GM18867 (cell line): ENCODE data around the gene MCMBP.
A peak's percentile ranks its signal among the peaks of the same experiment; 100 is the strongest.
"Not testable (repeated sequence)": the region's sequence is repeated elsewhere in the genome, so short reads cannot be mapped to it uniquely, and the experiment has no call there.

ENCODE experiments used
- ATAC-seq: cut with Tn5 transposase; IDR thresholded peaks from one replicate; pipeline ENCODE4 v1.9.1; 2021; ENCODE audit warnings: mild to moderate bottlenecking, moderate library complexity; ENCODE audit not compliant: unreplicated experiment

Gene MCMBP

DNA sequence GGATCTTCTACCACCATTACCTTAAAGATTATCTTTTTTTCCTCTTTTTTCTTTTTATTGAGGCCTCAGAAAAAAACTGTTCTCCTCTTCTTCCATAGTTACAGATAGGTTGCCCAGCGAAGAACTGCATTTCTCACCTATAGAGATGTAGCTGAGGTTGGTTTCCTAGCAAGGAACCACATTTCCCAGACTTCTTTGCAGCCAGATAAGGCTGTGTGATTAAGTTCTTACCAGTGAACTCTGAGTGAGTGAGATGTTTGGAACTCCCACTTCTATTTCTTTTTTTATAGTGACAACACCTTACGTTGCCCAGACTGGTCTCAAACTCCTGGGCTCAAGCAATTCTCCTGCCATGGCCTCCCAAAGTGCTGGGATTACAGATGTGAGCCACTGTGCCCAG, 5.9 kb upstream of the MCMBP start:
- ATAC-seq, result no peak

DNA sequence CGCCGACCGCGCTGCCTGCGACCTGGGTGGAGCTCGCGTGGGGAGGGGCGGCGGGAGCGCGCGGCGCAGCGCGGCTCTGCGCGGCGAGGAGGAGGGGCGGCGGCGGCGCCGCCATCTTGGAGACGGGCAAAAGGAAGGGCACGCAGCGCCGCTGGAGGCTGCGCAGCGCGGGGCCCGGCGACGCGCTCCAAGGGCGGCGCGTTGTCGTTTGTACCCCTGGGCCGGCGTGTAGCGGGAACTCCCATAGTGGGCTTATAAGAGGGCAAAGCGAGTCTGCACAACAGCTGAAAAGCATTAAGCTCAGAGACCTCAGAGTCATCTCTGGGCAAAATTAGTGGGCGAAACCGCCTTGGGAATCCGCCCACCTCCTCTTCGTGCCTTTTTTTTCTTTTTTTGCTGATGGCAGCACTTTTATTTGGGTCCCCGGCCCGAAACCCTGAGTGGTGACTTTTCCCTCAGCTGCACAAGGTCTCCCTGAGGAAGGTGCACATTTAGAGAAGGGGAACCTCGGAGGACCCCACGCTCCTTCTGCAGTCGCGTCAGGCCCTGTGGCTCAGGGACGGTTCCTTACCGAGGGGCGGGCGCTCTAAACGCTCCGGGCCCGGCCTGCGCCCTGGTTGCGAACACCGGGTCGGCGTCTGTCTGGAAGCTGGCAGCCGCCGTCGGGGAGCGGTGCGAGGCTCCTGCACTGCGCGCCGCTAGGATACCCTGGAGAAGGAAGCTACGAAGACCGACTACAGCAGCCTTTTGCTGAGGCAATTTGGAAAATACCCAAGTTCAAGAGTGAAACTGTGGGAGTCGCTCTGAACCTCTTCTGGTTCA, 428 bp upstream of the MCMBP start:
- ATAC-seq, result peak; percentile 90

DNA sequence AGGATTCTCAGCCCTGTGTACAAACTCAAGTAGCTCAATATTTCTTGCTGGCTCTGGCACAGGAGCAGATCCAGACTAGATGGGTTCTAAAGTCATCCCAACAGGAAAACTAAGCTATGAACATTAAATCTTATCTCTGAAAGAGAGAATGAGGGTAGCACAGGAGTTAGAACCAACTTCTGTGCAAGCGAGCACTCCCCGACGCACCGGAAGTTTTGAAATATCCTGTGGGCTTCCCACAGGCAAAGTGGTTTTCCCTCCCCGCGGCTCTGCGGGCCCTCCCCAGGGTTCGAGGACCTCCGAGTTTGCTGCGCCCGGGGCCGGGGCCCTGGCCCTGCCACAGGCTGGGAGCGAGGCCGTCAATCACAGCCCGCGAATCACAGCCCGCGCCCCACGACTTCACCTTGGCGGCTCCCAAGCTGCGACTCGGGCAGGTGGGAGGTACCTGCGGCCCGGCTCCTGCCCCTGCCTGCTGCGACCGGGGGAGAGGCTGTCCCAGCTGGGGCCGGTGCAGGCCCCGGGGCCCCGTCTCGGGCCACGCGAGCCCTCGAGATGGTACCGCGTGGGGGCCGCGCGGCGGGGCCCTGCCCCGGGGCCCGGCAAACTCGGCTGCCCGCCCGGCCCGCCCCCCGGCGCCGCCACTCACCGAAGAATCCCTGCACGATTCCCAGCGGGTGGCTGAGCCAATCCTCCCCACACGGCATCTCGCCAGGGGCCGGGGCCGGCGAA, 598 bp downstream of the MCMBP start:
- peak; percentile 37 for ATAC-seq

DNA sequence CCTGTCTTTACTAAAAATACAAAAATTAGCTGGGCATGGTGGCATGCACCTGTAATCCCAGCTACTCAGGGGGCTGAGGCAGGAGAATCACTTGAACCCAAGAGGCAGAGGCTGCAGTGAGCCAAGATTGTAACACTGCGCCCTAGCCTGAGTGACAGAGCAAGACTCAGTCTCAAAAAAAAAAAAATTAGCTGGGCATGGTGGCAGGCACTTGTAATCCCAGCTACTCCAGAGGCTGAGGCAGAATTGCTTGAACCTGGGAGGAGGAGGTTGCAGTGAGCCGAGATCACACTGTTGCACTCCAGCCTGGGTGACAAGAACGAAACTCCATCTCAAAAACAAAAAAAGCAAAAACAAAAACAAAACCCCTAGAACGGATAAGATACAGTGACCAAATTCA, 3.2 kb downstream of the MCMBP start:
- ATAC-seq, result not testable (repeated sequence)

DNA sequence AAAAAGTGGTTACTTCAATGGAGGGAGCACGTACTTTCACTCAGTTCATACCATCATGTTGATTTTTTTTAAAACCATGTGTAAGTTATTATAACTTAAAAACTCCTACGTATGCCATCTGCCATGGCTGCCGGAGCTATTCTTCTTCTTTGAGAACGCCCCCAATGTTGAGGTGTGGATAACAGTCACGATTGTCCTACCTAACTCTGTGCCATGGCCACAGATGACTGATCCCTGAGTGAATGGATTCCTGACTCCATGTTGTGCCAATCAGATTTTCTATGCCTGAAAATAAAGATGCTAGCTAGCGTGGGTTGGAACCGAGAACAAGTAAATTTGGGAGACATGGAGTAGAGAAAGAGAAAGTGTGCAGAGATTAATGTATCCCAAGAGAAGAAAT, 5.3 kb downstream of the MCMBP start:
- ATAC-seq, result no peak

DNA sequence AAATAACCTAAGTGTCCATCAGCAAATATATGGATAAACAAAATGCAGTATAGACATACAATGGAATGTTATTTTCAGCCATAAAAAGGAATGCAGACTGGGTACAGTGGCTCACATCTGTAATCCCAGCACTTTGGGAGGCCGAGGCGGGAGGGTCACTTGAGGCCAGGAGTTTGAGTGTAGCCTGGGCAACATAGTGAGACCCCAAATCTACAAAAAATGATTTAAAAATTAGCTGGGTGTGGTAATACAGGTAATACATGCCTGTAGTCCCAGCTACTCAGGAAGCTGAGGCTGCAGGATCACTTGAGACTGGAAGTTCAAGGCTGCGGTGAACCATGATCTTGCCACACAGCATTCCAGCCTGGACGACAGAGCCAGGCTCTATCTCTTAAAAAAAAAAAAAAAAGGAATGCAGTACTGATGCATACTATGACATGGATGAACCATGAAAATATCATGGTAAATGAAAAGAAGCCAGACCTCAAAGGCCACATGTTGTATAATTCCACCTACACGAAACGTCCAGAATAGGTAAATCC, 6.9 kb downstream of the MCMBP start:
- ATAC-seq, result no peak

DNA sequence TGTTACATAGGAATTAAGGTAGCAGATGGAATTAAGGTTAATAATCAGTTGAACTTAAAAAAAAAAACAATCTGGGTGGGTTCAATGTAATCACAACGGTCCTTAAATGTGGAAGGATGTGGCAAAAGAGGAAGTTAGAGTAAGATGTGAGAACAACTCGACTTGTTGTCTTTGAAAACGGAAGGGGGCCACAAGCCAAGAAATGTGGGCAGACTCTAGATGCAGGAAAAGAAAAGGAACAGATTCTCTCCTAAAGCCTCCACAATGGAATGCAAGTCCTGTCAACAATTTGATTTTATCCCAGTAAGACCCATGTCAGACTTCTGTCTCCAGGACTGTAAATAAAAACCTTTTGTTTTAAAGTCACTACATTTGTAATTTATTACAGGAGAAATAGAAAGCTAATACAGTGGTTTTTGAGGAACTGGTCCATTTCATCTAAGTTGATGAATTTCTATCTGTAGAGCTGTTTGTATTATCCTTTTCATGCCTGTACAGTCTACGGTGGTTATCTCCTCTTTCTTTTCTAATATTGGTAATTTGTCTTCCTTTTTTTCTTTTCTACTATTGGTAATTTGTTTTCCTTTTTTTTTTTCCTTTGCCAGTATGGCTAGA, 8.6 kb downstream of the MCMBP start:
- no peak for ATAC-seq

DNA sequence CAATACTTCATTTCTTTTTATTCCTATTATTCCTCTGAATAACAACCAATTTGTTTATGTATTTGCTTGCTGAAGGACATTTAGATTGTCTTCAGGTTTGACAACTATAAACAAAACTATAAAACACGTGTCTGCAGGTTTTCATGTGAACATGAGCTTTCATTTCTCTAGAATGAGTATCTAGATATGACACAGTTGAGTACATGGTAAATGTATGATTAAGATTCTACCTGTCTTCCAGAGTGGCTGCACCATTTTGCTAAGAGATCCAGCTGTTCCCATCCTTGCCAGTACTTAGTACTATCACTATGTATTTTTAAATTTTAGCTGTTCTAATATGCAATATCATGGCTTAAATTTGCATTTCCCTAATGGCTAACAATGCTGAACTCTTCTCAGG, 10.1 kb downstream of the MCMBP start:
- ATAC-seq, result no peak

DNA sequence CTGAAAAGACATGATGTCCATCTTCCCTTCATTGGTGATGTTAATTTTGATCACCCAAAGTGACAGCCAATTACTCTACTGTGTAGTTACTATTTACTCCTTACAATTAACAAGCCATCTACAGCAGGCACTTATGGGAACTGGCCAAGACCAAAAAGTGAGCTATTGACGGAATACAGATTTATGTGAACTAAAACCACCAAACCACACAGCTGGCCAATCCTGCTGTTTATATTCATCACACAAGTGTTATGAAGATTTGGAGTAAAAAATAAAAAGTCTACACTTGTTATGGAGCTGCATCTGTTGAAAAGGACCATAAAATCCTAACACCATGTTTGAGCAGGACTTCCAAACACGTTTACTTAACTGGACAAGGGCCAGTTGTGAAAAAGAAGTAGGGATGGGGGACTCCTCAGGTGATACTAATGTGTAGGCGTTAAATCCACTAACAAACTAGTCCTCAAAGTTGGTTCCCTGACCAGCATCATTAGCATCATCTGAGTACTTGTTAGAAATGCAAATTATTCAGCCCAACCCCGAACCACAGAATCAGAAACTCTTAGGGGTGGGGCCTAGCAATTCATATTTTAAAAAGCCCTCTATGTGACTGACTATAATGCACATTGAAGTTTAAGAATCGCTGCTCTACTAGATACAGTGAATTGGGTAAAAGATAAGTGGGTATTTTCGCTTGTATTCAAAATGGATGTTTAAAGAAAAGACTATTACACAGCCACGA, 11.6 kb downstream of the MCMBP start:
- peak; percentile 66 for ATAC-seq

DNA sequence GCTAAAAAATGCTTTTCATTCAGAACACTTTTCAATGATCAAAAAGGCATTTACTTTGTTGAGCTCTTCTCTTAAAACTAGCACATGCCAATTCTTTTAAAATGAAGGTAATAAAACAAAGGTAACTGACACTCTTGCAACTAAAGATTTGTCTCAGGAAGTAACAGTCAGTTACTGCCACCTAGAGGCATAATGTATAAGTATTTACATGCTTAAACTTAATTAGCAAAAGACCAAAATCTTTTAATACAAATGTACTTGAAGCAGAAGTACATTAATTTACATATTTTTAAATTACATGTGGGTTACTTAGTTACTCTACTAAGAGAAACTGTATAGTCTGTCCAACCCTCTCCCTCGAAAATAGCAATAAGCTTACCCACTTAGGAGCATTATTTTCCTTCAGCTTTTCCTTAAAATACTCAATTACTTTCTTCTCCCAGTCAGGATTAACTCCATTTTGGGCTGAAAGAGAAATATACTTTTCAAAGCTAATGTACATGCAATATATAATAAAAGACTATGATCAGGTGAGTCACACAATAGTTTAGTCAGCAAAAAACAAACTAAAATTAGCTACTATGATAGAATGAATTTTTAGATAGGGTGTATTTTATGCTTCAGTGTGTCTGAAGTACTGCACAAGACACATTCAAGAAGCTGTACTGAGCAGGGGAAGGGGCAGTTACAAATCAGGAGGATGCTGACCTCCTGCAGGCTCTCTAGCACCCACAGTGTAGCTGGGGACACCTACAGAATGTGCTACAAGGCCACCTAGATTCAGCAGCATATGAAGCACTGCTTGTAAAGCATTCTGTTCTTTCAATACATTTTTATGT, 13.0 kb downstream of the MCMBP start:
- ATAC-seq, result no peak

DNA sequence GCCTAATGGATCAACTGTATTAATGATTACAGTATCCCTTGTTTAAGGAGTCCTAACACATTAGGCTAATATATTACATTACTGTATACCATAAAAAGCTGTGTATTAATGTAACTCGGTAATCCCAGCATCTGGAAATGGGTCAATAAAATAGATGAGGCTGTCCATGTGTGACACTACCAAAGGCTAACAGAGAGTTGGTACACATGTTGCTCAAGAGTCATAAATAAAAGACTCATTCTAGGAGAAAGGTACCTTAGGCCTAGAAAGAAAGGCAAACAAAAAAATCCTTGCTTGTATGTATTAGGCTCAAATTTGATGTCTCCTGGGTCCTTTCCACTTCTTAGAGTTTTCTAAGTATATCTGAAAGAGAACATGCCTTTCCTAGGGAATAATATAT, 14.6 kb downstream of the MCMBP start:
- no peak for ATAC-seq

DNA sequence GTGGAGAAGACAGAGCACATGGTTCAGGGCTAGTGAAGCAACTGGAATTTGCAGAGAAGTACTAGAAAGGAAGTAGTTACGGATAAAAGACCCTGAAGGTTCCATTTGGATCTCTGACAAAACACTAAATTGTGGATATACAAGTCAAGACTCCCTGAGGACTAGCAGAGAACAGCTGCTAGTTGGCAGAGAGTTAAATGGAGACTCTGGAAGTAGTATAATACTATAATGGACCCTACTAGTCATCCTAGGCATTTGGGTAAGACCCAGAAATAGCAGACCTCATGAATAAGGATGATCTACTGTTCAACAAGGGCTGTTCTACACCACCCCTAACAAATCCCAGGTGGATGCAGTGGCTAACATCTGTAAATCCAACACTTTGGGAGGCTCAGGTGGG, 19.1 kb downstream of the MCMBP start:
- no peak for ATAC-seq

DNA sequence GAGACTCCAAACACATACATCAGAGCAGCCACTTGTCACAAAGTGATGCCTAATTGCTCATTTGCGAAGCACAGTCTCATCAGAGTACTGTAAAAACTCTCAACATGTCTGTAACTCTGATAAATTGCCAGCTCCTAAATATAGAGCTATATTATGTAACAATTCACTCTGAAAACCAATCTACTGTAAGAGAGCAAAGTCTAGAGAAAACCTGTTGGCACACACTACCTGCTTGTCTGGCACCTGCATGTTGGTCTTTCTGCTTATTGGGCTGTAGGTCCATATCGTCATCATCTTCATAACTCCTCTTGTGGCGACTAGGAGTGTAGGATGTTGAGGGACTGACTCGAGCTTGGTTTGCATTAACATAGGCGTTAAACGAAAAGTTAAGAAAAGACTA, 19.8 kb downstream of the MCMBP start:
- no peak for ATAC-seq

DNA sequence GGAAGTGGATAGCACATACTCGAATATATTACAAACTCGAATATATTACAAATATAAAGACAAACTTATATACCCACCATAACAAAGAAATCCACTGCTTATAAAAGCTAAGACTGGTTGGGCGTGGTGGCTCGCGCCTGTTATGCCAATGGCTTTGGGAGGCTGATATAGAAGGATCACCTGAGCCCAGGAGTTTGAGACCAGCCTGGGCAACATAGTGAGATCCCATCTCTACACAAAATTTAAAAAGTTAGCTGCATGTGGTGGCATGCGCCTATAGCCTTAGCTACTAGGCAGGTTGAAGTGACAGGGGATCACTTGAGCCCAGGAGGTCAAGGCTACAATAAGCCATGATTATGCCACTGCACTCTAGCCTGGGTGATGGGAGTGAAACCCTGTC, 20.4 kb downstream of the MCMBP start:
- ATAC-seq, result no peak

DNA sequence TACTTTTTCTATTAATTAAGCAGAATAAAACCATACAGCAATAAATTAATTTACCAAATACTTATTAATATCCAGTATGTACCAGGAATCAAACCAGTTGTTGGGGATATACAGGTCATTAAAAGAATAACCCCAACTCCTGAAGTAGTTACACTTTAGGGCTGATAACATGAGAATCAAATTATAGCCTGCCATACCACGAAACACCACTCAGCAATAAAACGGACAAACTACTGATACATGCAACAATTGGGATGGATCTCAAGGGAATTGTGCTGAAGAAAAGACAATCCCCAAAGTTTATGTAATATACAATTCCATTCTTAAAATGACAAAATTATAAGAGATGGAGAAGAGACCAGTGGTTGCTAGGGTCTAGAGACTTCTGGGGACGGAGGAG, 22.7 kb downstream of the MCMBP start:
- ATAC-seq, result no peak

DNA sequence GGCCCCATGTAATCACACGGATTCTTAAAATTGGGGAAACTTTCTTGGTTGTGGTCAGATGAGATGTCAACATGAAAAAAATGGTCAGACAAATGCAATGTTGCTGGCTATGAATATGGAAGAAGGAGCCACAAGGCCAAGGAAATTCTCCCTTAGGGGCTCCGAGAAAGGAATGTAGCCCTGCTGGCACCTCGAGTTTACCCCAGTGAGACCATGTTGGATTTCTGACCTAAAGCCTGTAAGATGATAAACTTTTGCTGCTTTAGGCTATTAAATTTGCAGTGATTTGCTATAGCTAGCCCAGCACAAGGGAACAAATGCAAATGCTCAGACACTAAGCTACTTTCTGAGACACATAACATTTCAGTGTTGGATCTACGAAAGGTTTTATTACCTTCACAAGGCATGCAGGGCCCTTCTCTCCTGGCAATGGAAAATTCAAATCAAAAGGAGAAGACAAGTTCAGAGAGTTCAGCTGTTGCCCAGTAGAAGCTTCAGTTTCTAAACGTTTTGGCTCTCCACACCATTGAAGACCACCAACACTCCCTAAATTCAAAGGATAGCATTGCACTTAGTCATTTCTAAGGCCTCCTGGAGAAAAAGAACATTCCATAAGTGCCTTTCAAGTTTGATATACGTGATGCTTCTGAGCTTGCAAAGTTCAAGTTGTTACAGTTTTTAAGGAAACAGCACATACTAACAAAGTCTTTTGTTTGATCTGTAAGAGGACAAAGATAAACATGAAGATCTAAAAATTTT, 23.4 kb downstream of the MCMBP start:
- ATAC-seq, result no peak

DNA sequence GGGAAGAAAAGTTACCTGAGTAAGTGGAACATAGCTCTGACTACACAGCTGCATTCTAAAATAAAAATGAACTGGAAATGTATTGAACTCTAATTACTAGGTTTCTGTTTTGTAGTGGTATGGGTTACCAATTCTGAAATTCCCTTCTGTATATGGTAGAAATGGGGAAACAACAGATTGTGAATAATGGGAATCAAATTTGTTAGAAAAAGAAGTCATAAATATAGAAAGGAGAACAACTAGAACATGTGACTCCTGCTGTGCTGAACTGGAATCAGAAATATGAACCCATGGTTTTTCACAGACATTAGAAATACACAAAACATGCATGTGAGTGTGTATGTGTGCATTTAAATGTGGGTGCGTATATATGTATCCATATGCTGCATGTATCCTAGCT, 27.0 kb downstream of the MCMBP start:
- ATAC-seq, result no peak

DNA sequence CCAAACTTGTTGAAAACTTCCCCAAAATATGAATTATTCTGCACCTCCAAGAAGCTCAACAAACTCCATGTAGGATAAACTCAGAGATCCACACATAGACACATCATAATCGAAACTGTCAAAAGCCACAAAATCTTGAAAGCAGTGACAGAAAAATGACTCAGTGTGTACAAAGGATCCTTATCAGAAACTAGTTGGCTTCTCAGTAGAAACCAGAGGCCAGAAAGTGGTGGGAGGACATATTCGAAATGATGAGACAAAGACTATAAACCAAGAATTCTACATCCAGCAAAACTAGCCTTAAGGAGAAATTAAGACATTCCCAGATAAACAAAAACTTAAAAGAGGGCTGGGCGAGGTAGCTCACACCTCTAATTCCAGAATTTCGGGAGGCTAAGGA, 38.5 kb downstream of the MCMBP start:
- no peak for ATAC-seq

DNA sequence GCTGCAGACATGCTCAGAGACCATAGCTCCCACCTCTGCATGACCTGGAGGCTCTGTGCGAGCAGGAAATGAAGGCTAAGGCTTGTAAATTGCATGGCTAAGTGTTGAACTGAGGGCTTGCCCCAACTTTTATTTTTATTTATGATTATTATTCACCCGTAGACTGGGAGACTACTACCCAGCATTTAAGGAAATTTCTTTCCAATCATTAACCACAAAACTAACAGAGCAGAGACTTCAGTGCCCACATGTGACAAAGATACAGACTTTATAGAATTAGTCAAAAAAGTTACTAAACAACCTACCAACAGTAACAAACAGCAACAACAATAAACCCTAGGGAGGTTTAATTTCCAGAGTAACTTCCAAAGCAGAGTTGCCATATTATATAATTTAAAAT, 39.7 kb downstream of the MCMBP start:
- ATAC-seq, result no peak
